Hematopoietic multipotent progenitor cell (in vitro differentiated cells): ENCODE results near the gene BROX. TPM values are rescaled to one million over a fixed set of nuclear protein-coding genes. Genes with fewer than 3 reads are reported as not detected.
A peak's percentile ranks its signal among the peaks of the same experiment; 100 is the strongest.
"Not testable (repeated sequence)": the region's sequence is repeated elsewhere in the genome, so short reads cannot be mapped to it uniquely, and the experiment has no call there.

Experiments used
- DNase-seq, 3 donors: peaks; one replicate each; pipeline ENCODE4 v3.0.0-alpha.2; 2011 to 2015; ENCODE audit warnings: low read depth in 2 of 3, low spot score in 2 of 3
- total RNA-seq: library from RNA; depleted of rRNA; stranded (reverse); fragments of >200 nt; gene quantifications from one replicate; pipeline ENCODE4 v1.2.3, GENCODE V29; 2012

The BROX gene
- total RNA-seq, 1 donor: 15.9 TPM

- no peak for DNase-seq
Observed at GRCh38 chr1:222730866-222731265, 18.5 kb downstream of the BROX start.

DNA sequence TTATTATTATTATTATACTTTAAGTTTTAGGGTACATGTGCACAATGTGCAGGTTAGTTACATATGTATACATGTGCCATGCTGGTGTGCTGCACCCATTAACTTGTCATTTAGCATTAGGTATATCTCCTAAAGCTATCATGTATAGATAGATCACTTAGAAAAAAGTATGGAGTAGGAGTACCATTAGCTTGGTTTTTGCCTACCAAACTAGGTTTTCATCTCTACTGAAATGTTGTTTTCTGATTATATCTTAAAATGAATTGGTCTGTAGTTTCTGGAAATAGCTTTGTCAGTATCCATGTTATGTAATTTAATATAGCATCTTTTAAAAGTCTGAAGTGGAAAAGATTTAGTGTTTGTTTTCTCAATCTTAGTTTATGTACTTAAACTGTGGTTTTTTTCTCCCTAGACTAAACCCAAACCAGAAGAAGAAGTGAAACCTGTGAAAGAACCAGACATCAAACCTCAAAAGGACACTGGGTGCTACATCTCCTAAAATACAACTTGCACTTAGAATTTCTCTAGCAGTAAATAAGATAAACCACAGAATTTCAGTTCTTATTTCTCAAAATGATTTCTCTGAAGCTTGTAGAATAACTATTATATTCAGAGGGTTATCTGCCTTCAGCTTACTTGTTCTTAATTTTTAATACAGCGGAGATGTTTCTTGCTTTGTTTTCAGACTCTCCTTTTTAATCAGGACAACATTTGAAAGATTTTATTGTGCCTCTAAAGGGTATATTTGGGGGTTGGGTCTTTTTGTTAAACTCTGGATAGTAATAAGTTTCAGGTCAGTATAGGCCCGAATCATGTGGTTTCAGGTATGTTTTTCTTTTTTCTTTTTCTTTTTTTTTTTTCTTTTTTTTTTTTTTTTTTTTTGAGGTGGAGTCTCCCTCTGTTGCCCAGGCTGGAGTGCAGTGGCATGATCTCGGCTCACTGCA, 20.1 kb downstream of the BROX start:
- DNase-seq: no peak

DNA sequence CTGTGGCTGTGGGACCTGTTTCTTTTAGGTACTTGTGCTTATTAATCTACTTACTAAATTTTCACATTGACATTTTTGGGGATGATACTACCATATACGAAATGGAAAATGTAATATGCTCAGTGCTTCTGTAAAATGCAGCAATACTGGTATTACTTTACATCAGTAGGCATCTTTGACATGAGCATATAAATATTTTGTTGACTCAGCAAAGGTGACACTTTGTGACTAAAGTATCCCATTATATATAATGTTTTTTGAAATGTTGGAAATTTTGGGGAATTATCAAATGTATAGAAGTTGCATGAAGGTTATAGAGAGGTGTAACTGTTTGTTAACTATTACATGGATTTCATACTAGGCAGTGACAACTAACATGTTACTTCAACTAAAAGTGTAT, 22.4 kb downstream of the BROX start:
- DNase-seq: no peak

DNA sequence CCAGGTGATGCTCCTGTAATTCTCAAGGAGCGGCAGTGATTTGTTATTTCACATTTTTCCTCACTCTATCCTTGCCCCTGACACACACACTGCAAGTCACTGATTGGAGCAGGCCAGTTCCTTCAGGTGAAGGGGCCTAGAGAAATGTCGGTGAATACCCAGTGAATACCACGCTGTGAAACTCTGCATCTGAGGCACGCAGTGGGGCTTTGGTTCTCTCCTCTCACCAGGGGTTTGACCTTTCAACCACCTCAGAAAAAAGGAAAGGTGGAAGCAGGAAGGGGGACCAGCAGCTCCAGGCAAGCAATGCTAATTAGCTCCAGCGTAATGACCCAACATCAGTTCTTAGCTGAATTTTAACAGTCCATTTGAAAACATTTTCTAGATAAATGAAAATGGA, 24.1 kb downstream of the BROX start:
- no peak for DNase-seq

- DNase-seq: no peak
Observed at GRCh38 chr1:222736972-222737371, 24.6 kb downstream of the BROX start, which contains the start of gene FAM177B. TSS of gene FAM177B (plus strand) at chr1:222737202. CDS start at chr1:222746546, 9,344 bp downstream.

DNA sequence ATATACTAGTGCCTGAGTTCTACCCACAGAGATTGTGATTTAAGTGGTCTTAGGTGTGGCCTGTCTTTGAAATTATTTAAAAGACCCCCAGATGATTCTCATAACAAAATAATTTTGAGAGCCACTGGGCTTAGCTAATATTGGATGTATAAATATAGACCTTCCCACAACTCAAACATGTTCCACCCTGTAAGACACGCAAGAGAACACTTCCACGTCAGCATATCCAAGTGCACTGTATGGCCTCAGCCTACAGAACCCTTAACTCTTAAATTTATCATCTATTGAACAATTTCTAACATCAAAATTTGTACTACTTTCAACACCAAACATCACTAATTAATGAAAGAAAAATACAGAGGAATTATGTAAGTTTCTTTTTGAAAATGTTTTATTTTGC, 27.1 kb downstream of the BROX start:
- DNase-seq: no peak

DNA sequence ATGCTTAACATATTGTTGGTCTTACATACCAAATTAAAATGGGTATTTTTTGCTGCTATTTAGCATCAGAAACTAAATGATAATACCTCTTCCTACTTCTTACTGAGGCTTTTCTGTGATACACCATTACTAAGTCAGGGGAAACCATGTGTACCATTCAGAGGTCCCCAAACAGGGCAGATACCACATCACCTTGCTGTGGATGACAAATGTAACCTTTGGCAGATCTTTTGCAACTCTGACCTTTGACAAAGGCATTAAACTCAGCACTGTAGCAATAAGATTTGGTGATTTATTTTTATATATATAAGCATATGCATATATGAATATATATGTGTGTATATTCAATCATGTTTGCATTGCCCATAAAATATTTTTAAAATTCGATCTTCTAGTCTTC, 27.6 kb downstream of the BROX start:
- DNase-seq: no peak

DNA sequence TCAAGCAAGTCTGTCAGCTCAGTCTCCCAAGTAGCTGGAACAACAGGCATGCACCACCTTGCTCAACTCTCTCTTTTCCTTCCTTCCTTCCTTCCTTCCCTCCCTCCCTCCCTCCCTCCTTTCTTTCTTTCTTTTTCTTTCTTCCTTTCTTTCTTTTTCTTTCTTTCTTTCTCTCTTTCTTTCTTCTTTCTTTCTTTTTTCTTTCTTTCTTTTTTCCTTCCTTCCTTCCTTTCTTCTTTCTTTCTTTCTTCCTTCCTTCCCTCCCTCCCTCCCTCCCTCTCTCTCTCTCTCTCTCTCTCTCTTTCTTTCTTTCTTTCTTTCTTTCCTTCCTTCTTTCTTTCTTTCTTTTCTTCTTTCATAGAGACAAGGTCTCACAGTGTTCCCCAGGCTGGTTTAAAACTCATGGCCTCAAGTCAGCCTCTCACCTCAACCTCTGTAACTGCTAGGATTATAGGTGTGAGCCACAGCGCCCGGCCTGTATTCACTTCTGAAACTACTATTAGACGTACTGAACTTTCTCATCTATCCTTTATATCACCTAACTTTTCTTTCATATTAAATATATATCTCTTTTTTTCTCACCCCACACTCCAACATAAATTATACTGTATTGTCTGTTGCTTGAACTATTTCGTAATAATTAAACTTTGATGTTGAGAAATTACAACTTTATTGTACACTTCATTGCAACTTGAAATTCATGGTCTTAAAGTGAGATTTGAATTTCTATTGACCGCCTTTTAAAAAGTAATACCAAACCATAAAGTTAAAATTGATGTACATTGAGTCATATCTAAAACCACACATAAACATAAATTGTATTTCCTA, 29.5 kb downstream of the BROX start:
- not testable (repeated sequence) for DNase-seq

GRCh38 chr1:222749927-222750326, 37.6 kb downstream of the BROX start:
- no peak for DNase-seq

GRCh38 chr1:222750651-222751050, 38.3 kb downstream of the BROX start:
- no peak for DNase-seq

- no peak for DNase-seq
Observed at GRCh38 chr1:222751255-222751654, 38.9 kb downstream of the BROX start.

GRCh38 chr1:222754366-222755139, 42.2 kb downstream of the BROX start:
- DNase-seq: peak in 1 of 3 donors; percentile 51

DNA sequence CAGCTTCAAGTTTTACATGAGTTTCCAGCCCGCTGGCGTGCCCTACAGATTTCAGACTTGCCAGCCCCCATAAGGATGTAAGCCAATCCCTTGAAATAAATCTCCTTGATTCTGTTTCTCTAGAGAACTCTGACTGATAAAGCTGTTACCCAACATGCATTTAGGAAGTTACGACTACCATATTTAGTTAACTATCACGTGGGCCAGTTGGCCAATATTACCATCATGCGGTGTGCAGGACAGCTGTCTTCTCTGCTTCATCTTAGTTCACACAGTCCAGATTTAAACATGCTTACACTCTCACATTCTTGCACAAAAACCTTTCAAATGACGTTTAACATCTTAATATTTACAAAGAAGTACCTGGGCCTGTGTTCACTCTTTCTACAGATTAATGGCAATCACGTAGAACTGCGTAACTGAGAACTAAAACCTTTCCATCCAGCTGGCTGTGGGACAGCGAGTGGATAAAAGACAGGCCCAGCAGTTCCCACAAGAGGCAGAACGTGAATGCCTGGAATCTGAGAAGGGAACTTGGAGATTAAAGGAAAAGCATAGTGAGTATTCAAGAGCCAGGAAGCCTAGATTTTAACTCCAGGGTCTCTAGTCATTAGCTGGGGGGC, 45.4 kb downstream of the BROX start:
- DNase-seq: no peak

GRCh38 chr1:222759451-222760035, 47.2 kb downstream of the BROX start:
- DNase-seq: no peak

DNA sequence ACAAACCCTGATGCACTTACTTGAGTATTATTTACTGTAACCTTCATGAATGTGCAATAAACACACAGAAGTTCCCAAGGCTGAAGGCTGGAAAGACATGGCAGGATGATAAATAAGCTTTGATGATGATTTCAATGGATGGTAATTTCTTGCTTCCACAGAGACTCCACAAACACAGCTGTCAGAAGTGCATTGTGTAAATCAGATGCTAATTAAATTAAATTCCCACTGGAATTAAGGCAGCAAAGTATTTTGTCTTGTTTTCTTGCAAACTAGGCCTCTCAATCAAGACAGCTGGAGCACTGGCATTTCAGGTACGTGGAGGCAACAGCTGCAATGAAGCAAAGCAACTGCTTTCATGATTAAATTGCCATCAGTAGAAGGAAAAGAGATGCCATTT, 48.7 kb downstream of the BROX start:
- DNase-seq: no peak

DNA sequence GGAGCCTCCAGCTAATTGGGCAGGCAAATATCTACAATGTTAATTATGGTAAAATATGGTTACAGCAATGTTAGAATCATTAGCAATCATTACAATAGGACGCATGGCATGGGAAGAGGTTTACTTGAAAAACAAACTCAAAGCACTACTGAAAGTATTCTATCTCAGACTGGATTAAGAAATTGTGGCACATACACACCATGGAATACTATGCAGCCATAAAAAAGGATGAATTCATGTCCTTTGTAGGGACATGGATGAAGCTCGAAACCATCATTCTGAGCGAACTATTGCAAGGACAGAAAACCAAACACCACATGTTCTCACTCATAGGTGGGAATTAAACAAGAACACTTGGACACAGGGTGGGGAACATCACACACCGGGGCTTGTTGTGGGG, 49.8 kb downstream of the BROX start:
- not testable (repeated sequence) for DNase-seq

GRCh38 chr1:222767152-222767571, 54.8 kb downstream of the BROX start:
- no peak for DNase-seq

GRCh38 chr1:222768592-222768991, 56.2 kb downstream of the BROX start:
- no peak for DNase-seq

- DNase-seq: no peak
Observed at GRCh38 chr1:222769181-222769580, 56.8 kb downstream of the BROX start.
